Measurements from ENCODE around the gene ZNF324B.
"Not testable (repeated sequence)": the region's sequence is repeated elsewhere in the genome, so short reads cannot be mapped to it uniquely, and the experiment has no call there.

The ZNF324B gene

DNA sequence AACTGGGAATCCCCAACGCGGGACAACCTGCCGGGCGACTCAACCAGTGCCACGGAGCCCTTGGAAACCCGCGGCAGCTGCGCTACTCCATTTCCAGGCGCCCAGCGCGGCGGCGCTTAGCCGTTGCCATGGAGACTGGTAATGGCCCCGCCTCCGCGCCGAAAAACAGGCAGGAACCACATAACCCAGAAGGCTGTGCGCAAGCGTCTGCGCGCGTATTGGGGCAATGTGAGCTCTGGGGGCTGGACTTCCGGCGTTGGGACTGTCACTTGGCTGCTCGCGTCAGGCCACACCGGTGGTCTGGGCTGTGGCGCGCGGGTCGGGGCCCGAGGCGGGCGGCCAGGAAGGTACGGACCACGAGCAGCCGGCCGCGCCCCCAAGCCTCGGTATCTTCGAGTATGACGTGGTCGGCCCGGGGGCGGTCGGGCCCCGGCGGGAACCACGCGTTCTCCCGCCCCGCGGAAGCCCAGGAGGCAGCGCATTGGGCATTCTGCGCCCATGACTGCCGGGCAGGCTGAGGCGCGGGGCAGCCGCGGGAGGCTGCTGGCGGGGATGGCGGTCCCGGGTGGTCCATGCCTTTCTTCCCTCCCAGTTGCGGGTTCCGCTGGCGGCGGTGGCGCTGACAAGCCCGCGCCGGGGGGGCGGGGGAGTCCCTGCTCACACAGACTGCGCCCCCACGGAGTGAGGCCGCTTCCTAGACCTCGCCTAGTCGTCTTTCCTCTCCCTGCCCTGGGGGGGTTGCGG, at the start of gene ZNF324B:
Gene ZNF324B, plus strand, starts transcription at position 265 of the 744 bp plus-strand sequence. CDS start 2,080 bp downstream, outside the sequence.
- Histone ChIP-seq H3K27ac (peak within 1 kb of the TSS in 20 of 21 experiments; percentile 1 to 89 (median 76)), H3K4me3 (peak within 1 kb of the TSS; percentile 77 to 99 (median 92))

DNA sequence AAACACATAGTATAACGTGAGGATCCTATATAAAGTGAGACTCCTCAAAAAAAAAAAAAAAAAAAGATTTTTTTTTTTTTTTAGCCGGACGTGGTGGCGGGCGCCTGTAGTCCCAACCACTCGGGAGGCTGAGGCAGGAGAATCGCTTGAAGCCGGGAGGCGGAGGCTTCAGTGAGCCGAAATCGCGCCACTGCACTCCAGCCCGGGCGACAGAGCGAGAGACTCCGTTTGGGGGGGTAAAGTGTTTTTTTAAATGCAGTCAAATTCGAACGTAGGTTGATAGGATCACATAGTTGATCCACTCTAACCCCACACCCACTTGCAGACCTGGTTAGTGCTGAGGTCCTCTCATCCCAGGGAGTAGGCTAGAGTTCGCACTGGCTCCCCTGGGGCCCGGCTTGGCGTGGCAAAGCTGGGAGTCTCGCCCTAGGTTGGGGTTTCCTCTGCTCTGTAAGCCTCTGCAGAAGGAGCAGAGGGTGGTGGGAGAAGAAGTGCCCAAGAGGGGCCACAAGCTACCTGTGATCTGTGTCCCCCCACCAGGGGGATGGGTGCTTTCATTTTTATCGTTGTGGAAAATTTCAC, 49.5 kb upstream of the ZNF324B start:
- H3K27ac ChIP-seq, result peak overlapping the region in 10 of 21 experiments; percentile 16 to 82 (median 56)
- H3K4me3 ChIP-seq, result peak overlapping the region; percentile 42 to 60 (median 50)

DNA sequence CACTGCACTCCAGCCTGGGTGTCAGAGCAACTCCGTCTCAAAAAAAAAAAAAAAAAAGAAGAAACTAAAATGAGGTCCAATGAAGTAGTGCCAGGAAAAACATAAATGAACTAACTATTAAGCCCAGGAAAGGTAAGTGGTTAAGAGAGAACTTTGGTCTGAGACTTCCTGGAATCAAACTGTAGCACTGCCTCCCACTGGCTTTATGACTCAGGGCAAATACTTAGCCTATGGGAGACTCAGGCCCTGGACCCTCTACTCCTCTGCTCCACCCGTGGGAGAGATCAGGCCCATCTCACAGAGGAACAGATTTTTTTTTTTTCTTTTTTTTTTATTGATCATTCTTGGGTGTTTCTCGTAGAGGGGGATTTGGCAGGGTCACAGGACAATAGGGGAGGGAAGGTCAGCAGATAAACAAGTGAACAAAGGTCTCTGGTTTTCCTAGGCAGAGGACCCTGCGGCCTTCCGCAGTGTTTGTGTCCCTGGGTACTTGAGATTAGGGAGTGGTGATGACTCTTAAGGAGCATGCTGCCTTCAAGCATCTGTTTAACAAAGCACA, 47.4 kb upstream of the ZNF324B start:
- not testable (repeated sequence) for H3K4me3 ChIP-seq, H3K27ac ChIP-seq

DNA sequence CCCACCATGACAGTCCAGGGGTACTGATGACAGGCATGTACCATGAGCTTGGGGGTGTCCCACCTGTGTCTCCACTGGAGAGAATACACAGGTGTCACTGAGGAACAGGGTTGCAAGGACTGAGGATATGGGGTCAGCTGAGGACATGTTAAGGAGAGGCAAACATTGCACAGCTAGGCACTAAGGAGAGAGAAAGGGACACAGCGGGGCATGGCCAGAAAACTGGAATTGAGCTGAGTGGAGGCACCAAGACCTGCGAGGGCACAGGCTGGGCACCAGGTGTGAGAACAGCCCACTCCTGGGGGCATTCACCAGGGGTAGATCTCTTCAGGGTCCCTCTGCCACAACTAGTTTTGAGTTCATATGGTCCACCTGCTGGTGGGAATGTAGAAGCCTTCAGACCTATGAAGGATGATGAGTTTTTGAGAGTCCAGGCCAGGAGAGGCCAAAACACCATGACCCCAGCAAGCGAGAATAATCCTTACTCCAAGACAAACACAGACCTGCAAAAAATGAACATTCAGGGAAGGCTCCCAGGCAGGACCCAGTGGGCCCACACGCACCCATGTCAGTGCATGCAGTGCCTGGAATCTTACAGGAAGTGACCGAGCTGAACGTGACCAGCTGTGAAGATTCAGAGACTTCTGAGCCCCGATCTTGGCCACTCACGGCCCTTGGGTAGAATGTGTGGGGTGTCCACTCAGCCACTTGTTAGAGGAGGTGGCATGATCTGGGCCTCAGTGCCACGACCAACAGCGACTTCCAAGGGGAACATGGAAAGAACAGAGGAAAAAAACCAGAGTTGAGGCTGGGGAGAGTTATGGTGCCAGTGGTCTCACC, 44.4 kb upstream of the ZNF324B start:
- H3K4me3 ChIP-seq, result peak overlapping the region in 6 of 7 experiments; percentile 57 to 96 (median 82)
- H3K27ac ChIP-seq, result peak overlapping the region in 12 of 21 experiments; percentile 74 to 96 (median 90)

DNA sequence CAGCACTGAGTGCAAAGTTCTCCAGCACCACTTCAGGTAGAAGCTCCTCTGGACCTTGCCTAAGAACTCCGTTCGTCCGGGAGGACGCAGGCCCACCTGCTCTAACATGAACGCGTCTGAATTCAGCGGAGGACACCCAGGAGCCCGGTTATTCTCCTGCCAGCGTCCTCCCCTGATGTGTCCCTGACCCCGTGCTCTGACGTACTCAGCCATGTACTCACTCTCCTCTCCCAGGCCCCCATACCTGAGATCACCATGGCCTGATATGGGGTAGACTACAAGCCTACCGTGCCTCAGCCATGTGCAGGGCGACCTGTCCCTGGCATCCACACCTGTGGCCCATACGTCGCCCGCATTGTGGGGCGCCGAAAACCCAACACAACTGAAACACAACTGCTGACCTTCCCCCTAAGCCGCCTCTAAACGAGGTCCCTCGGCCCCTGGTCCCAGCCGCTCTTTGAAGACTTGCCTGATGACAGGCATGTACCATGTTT, 43.7 kb upstream of the ZNF324B start:
- Histone ChIP-seq H3K4me3 (peak overlapping the region; percentile 57 to 96 (median 84)), H3K27ac (peak overlapping the region in 20 of 21 experiments; percentile 73 to 96 (median 88))

DNA sequence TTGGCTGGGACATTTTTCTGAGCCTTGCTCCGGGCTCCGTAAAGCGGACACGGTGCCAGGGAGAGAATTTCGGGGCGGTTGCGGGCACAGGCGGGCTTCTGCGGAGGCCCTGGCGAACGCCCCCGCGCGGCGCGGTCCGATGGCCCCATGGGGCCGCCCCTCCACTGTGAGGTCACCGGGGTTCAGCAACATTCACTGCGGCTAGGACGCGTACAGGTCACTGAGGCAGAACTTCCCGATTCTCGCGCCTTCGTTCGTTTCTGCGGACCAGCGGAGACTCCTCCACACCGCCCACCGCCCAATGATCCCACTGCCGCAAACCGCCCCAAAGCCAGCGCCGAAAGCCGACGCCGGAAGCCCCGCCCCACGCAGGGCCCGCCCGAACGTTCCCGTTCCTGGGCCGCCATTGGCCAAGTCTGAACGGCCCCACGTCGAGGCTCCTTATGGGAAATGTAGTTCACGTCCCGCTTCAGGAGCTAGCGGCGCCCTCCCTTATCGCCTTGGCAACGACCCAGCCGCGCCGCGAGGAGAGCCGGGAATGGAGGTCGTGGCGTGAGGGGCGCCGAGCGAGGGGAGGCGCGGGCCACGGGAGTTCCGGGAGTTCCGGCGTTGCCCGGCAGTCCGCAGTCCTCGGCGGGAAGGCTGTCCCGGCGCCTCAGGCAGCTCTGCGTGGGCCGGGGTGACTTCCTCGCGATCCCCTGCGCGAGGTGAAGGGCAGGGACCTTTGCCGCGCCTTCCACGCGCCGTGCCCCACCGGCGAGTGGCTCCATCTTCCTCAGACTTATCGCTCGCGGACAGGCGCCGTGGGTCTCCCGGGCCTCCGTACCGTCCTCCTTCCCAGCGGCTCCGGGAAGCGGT, 43.0 kb upstream of the ZNF324B start, which contains the start of gene ZNF584:
Gene ZNF584, plus strand, starts transcription at position 498 of the 858 bp plus-strand sequence. CDS start 499 bp downstream, outside the sequence.
- peak within 1 kb of the TSS; percentile 57 to 96 (median 84) for H3K4me3 ChIP-seq
- H3K27ac ChIP-seq, result peak within 1 kb of the TSS; percentile 58 to 96 (median 88)

DNA sequence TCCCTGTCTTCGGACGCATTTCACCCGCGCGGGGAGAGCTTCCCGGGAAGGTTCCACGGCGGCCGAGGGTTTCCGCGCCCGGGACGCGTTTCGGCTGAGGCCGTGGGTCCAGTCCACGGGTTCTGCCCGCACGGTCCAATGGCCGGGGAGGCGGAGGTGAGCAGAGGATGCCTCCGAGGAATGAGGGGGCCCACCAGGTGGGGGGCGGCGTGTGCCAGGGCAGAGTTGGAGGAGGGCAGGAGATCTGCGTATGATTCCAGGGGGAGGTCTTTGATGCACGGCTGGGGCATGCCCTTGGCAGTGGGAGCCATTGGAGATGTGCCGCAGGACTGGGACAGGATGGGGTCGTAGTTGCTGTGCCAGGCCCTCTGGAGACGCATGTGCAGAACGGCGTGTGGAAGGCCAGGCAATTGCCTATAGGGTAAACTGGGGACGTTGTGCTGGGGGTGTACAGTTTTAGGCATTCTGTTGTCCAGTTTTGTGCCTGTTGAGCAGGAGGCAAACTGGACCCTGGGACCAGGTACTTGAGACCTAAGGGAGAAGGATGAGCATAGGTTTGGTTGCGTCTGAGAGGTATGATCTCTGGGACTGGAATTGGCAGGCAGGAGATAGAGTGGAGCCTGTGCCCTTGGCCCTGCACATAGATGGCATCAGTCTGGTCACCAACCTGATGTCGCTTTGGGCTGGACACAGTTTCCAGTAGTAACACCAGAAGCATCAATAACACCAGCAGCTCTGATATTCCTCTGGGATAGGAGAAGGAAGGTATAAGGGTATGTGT, 42.2 kb upstream of the ZNF324B start:
- Histone ChIP-seq H3K4me3 (peak overlapping the region; percentile 57 to 96 (median 84)), H3K27ac (peak overlapping the region; percentile 58 to 96 (median 88))

DNA sequence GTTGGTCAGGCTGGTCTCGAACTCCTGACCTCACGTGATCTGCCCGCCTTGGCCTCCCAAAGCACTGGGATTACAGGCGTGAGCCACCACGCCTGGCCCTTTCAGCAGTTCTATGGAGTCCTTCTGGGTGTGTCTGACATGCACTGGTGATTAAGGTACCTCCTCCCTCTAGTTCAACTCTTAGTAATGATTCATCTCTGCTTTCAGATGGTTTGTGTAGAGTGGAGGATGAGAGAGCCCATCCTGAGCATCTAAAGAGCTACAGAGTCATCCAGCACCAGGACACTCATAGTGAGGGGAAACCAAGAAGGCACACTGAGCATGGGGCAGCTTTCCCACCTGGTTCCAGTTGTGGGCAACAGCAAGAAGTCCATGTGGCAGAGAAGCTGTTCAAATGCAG, 34.8 kb upstream of the ZNF324B start:
- Histone ChIP-seq H3K27ac (no peak overlapping the region), H3K4me3 (no peak overlapping the region)

DNA sequence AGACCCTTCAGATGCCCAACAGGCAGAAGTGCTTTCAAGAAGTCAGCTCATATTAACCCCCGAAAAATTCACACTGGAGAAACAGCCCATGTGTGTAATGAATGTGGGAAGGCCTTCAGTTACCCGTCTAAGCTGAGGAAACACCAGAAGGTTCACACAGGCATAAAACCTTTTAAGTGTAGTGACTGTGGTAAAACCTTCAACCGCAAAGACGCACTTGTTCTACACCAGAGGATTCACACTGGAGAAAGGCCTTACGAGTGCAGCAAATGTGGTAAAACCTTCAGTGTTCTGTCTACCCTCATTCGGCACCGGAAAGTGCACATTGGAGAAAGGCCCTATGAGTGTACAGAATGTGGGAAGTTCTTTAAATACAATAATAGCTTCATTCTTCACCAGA, 34.4 kb upstream of the ZNF324B start:
- Histone ChIP-seq H3K27ac (no peak overlapping the region), H3K4me3 (no peak overlapping the region)

DNA sequence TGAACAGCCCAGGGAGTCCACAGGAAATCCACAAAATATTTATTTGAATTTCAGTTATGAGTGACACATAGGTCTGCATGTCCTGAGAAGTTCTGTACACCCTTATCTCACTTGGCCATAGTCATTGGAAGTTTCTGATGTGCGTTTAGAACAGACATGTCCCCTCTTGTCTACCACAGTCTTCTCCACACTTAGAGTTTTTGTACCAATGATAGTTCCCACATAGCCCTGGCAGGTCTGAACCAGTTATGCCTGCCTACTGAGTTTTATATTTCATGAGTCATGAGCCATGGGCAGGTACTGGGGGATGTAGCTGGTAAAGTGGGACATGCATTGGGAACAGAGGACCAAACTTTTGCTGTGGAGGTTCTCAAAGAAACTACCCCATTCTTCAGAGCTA, 22.8 kb upstream of the ZNF324B start:
- Histone ChIP-seq H3K4me3 (no peak overlapping the region), H3K27ac (peak overlapping the region in 6 of 21 experiments; percentile 13 to 55 (median 41))

DNA sequence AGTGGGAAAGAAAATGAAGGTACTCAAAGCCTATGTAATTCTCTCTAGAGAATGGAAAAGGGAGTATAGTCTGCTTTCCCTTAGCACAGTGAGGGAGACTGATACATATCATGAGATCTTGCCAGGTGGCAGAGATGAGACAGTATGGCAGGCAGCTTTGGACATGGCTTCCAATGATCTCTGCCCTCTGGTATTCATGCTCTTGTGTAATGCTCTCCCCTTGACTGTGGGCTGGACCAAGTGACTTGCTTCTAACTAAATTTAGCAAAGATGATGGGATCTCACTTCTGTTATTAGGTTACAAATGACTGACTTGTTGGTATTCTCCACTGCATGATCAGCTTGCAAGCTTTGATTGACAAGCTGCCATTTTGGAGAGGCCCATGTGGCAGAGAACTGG, 21.7 kb upstream of the ZNF324B start:
- peak overlapping the region in 2 of 21 experiments; percentile 19 to 45 for H3K27ac ChIP-seq
- H3K4me3 ChIP-seq, result no peak overlapping the region

DNA sequence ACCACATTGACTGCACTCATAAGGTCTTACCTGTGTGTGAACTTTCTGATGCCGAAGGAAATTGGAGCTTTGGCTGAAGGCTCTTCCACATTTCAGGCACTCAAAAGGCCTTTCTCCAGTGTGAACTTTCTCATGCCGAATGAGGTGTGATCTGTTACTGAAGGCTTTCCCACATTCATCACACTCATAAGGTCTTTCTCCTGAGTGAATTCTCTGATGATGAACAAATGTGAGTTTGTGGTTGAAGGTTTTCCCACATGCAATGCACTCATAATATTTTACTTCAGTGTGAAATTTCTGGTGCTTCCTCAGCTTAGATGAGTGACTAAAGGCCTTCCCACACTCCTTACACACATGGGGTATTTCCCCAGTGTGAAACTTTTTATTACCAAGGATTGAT, 17.2 kb upstream of the ZNF324B start:
- no peak overlapping the region for H3K4me3 ChIP-seq
- H3K27ac ChIP-seq, result no peak overlapping the region

DNA sequence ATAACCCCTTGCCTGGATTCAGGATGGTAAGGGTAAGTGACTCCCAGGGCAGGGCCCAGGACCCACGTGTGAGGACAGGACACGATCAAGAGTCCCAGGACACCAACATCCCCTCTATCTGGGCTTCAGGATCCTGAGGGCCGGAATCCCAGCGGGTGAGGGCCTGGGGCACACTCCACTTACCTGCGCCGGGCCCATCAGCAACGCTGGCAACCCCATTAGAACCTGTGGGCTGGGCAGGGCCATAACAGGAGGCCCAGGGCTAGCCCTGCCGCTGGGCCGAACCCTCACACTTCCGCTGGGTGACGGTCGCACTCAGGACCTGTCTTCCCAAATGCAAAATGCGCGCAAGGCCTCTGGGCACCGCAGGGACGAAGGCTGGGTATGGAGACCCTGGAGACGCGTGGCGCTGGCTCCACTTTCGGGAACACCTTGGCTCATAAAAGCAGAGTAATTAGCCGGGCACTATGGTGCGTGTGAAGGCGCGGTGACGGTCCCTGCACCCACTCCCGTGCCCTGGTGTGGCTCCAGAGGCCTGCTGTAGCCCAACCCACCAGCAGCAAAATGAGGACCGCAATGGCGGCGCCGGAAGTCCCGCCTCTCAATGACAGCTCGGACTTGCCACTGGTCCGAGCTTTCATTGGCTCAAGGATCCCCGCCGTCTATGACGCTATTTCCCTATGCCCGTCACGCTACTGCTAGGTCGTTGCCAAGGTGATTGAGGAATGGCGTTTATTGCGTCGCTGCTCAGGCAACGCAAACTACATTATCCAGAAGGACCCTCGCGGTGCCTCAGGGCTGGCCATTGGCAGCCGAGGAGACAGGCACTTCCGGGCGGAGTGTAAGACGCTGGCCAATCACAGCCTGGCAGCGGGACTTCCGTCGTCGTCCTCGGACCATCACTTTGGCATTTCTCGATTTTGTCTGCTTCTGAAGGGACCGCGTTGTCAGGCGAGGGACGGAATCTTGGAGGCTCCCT, 11.6 kb upstream of the ZNF324B start, which contains the start of gene ZNF132:
Gene ZNF132, minus strand, starts transcription at position 578 of the 979 bp plus-strand sequence. Its CDS starts 332 bp downstream, at position 246.
- H3K4me3 ChIP-seq, result peak within 1 kb of the TSS; percentile 50 to 72 (median 56)
- peak within 1 kb of the TSS in 20 of 21 experiments; percentile 16 to 82 (median 64) for H3K27ac ChIP-seq

DNA sequence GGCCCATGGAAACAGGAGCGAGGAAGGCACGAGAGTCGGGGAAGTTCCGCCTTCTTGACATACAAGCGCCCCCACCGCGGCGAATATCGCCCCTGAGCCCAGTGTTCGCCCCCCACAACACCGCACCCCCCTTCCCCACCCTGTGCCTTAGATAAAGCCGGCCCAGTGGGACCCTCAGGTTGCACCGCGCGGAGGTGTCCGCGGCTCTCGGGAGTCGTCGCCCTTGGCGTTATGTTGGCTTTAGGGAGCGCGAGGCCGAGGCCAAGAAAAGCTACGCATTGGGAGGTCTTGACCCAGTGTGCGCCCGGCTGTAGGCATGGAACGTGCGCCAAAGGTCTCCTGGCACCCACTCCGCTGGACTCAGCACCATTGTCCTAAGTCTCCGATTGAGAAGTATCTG, 10.9 kb upstream of the ZNF324B start:
- H3K27ac ChIP-seq, result peak overlapping the region in 17 of 21 experiments; percentile 16 to 81 (median 60)
- peak overlapping the region; percentile 50 to 72 (median 56) for H3K4me3 ChIP-seq

DNA sequence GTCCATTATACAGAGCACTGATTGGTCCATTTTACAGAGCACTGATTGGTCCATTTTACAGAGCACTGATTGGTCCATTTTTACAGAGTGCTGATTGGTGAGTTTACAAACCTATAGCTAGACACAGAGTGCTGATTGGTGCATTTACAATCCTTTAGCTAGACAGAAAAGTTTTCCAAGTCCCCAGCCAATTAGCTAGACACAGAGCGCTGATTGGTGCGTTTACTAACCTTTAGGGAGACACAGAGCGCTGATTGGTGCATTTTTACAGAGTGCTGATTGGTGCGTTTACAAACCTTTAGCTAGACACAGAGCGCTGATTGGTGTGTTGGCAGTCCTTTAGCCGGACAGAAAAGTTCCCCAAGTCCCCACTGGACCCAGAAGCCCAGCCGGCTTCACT, 8.4 kb upstream of the ZNF324B start:
- H3K4me3 ChIP-seq, H3K27ac ChIP-seq: not testable (repeated sequence)

DNA sequence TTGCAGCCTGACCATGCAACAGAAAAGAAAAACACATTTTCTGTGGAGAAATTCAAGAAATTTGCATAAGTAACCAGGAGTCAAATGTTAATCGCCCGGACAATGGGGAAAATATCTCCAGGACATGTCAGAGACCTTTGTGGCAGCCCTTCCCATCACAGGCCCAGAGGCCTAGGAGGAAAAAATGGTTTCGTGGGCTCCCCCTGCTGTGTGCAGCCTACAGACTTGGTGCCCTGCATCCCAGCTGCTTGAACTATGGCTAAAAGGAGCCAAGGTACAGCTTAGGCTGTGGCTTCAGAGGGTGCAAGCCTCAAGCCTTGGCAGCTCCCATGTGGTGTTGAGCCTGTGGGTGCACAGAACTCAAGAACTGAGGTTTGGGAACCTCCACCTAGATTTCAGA, 2.6 kb upstream of the ZNF324B start:
- not testable (repeated sequence) for H3K4me3 ChIP-seq, H3K27ac ChIP-seq

All from skin epidermis (tissue), 12 donors.